IMR-90 (cell line): ENCODE measurements around the gene TRIM25. TPM values are rescaled to one million over a fixed set of nuclear protein-coding genes. Genes with fewer than 3 reads are reported as not detected.

Source experiments
- ATAC-seq: fragments of 200-7000 bp; cut with Tn5 transposase; 2 replicates; pipeline ENCODE4 v1.9.1; 2020; ENCODE audit warnings: low read depth, mild to moderate bottlenecking, moderate library complexity
- BruUV-seq: library from RNA; stranded (reverse); fragments of 400-500 nt; replicated peaks from 2 replicates; lab custom pipeline; 2021; lab: Mats Ljungman, UMichigan
- CTCF ChIA-PET: fragments of 300-600 bp; formaldehyde crosslinking; extraction: SDS; loops from one replicate; lab custom pipeline; 2021; ENCODE audit warnings: antibody characterized with exemption; lab: Yijun Ruan, JAX
- POLR2A ChIA-PET: fragments of 300-600 bp; sonication (Branson Sonifier 250); formaldehyde crosslinking; loops from one replicate; lab custom pipeline; 2022; ENCODE audit warnings: antibody characterized with exemption; ENCODE audit not compliant: unreplicated experiment; lab: Charles Lee
- DNase-seq: peaks from one replicate; pipeline ENCODE4 v3.0.0; 2013
- H2AFZ ChIP-seq: replicated peaks from 2 replicates; pipeline ENCODE3; 2013; ENCODE audit warnings: low read length, mild to moderate bottlenecking; ENCODE audit not compliant: poor library complexity
- H2AK5ac ChIP-seq: 2 replicates; pipeline ENCODE4 v1.6.1; 2013; ENCODE audit warnings: low read depth, low read length, inconsistent platforms
- H2AK9ac ChIP-seq: replicated peaks from 2 replicates; pipeline ENCODE3; 2013; ENCODE audit warnings: mild to moderate bottlenecking, low read depth, low read length, moderate library complexity; ENCODE audit not compliant: poor library complexity
- H2BK120ac ChIP-seq: 2 replicates; pipeline ENCODE4 v1.6.1; 2013; ENCODE audit warnings: low read depth, low read length, inconsistent platforms
- H2BK15ac ChIP-seq: 3 replicates; pipeline ENCODE4 v1.6.1; 2013; ENCODE audit warnings: low read depth, low read length, inconsistent platforms
- H2BK20ac ChIP-seq: 2 replicates; pipeline ENCODE4 v1.6.1; 2013; ENCODE audit warnings: low read depth, mild to moderate bottlenecking, inconsistent platforms, low read length, moderate library complexity
- H2BK5ac ChIP-seq: 2 replicates; pipeline ENCODE4 v1.6.1; 2013; ENCODE audit warnings: mild to moderate bottlenecking, low read depth, low read length, inconsistent platforms; ENCODE audit not compliant: poor library complexity, severe bottlenecking
- H3K14ac ChIP-seq: replicated peaks from 2 replicates; pipeline ENCODE4 v1.6.1; 2013; ENCODE audit warnings: low read depth, low read length, inconsistent platforms
- H3K18ac ChIP-seq: 2 replicates; pipeline ENCODE4 v1.6.1; 2013; ENCODE audit warnings: low read depth, low read length, control low read depth
- H3K23ac ChIP-seq: 2 replicates; pipeline ENCODE4 v1.6.1; 2013; ENCODE audit warnings: low read depth, low read length, inconsistent platforms
- H3K27ac ChIP-seq: 2 replicates; pipeline ENCODE4 v1.5.1; 2013; ENCODE audit warnings: mild to moderate bottlenecking, control low read depth, low read length; ENCODE audit not compliant: insufficient read depth
- H3K27me3 ChIP-seq: 2 replicates; pipeline ENCODE4 v1.6.1; 2013; ENCODE audit warnings: low read length; ENCODE audit not compliant: control insufficient read depth, insufficient read depth
- H3K36me3 ChIP-seq: 2 replicates; pipeline ENCODE4 v1.6.1; 2013; ENCODE audit warnings: low read length, mixed read lengths; ENCODE audit not compliant: control insufficient read depth, insufficient read depth
- H3K4ac ChIP-seq: 2 replicates; pipeline ENCODE4 v1.6.1; 2013; ENCODE audit warnings: low read depth, low read length, inconsistent platforms
- H3K4me1 ChIP-seq: 2 replicates; pipeline ENCODE4 v1.6.1; 2013; ENCODE audit warnings: low read length, mixed read lengths; ENCODE audit not compliant: control insufficient read depth, insufficient read depth
- H3K4me2 ChIP-seq: 2 replicates; pipeline ENCODE4 v1.6.1; 2013; ENCODE audit warnings: low read depth, mild to moderate bottlenecking, control low read depth, low read length, moderate library complexity
- H3K4me3 ChIP-seq: 2 replicates; pipeline ENCODE4 v1.5.1; 2013; ENCODE audit warnings: low read depth, mild to moderate bottlenecking, control low read depth, low read length, moderate library complexity; ENCODE audit not compliant: insufficient read depth
- H3K56ac ChIP-seq: 2 replicates; pipeline ENCODE4 v1.6.1; 2013; ENCODE audit warnings: low read length, inconsistent platforms; ENCODE audit not compliant: insufficient read depth; ENCODE audit errors: extremely low read depth
- H3K79me1 ChIP-seq, 2 experiments: 2 replicates each; pipeline ENCODE4 v1.6.1; 2013; ENCODE audit warnings: low read length in 2 of 2, inconsistent platforms in 1 of 2, low read depth in 1 of 2
- H3K9ac ChIP-seq: 2 replicates; pipeline ENCODE4 v1.6.1; 2013; ENCODE audit warnings: low read depth, low read length, control low read depth
- H3K9me1 ChIP-seq: 2 replicates; pipeline ENCODE4 v1.6.1; 2013; ENCODE audit warnings: low read length, inconsistent platforms; ENCODE audit not compliant: insufficient read depth
- H3K9me3 ChIP-seq: 2 replicates; pipeline ENCODE4 v1.6.1; 2013; ENCODE audit warnings: low read length; ENCODE audit not compliant: control insufficient read depth, insufficient read depth
- H4K20me1 ChIP-seq: 2 replicates; pipeline ENCODE4 v1.6.1; 2013; ENCODE audit warnings: low read length, inconsistent platforms; ENCODE audit not compliant: insufficient read depth
- H4K5ac ChIP-seq: 2 replicates; pipeline ENCODE4 v1.6.1; 2013; ENCODE audit warnings: mild to moderate bottlenecking, low read depth, low read length, control low read depth
- H4K8ac ChIP-seq, 2 experiments: 2 replicates each; pipeline ENCODE4 v1.6.1; 2013; ENCODE audit warnings: low read depth in 2 of 2, low read length in 2 of 2, control low read depth in 1 of 2, inconsistent platforms in 1 of 2
- H4K91ac ChIP-seq: 2 replicates; pipeline ENCODE4 v1.6.1; 2013; ENCODE audit warnings: low read depth, low read length, inconsistent platforms; ENCODE audit not compliant: insufficient read depth
- BHLHE40 ChIP-seq: fragments of 150-350 bp; IDR thresholded peaks from 2 replicates; pipeline ENCODE4 v1.6.1; 2016; ENCODE audit warnings: mild to moderate bottlenecking, low read depth, low read length
- CEBPB ChIP-seq: IDR thresholded peaks from 2 replicates; pipeline ENCODE4 v1.6.1; 2012; ENCODE audit warnings: low read depth, low read length, improper control_type of control experiment
- CHD1 ChIP-seq: IDR thresholded peaks from 2 replicates; pipeline ENCODE4 v1.6.1; 2012; ENCODE audit warnings: low read depth, low read length, improper control_type of control experiment
- CTCF ChIP-seq: conservative IDR thresholded peaks from 2 replicates; pipeline ENCODE4 v1.5.1; 2012; ENCODE audit warnings: mild to moderate bottlenecking, low read depth, low read length, improper control_type of control experiment
- MAFK ChIP-seq: IDR thresholded peaks from 2 replicates; pipeline ENCODE4 v1.6.1; 2012; ENCODE audit warnings: low read depth, low read length, improper control_type of control experiment
- MXI1 ChIP-seq: IDR thresholded peaks from 2 replicates; pipeline ENCODE4 v1.6.1; 2012; ENCODE audit warnings: low read depth, mild to moderate bottlenecking, low read length, moderate library complexity, borderline replicate concordance
- POLR2A ChIP-seq: IDR thresholded peaks from 2 replicates; pipeline ENCODE4 v1.6.1; 2012; ENCODE audit warnings: mild to moderate bottlenecking, low read depth, low read length
- RAD21 ChIP-seq: IDR thresholded peaks from 2 replicates; pipeline ENCODE4 v1.6.1; 2012; ENCODE audit warnings: low read length, improper control_type of control experiment
- RCOR1 ChIP-seq: IDR thresholded peaks from 2 replicates; pipeline ENCODE4 v1.6.1; 2012; ENCODE audit warnings: mild to moderate bottlenecking, low read length, improper control_type of control experiment; ENCODE audit not compliant: insufficient replicate concordance
- RFX5 ChIP-seq: IDR thresholded peaks from 2 replicates; pipeline ENCODE4 v1.8.0; 2012; ENCODE audit warnings: low read depth, mild to moderate bottlenecking, low read length, moderate library complexity
- SMC3 ChIP-seq: fragments of 150-350 bp; IDR thresholded peaks from 2 replicates; pipeline ENCODE4 v1.6.1; 2016; ENCODE audit warnings: low read depth, mild to moderate bottlenecking, antibody characterized with exemption, low read length, moderate library complexity
- WGBS, 2 experiments: methylation state at CpG; one replicate each; pipeline versions ENCODE4 v1.1.5 to v1.1.7; 2013; ENCODE audit warnings: missing lambda C conversion rate in 2 of 2; ENCODE audit not compliant: insufficient read length in 1 of 2; ENCODE audit errors: extremely low coverage in 2 of 2; 5-methylcytosine and 5-hydroxymethylcytosine counted together
- dilution Hi-C: fragments of 300-500 bp; cut with HindIII; formaldehyde crosslinking; loops from one replicate; pipeline ENCODE4 v1.14.3; 2018; ENCODE audit warnings: low sequenced_read_pairs; ENCODE audit not compliant: unreplicated experiment
- in situ Hi-C: fragments of 300-500 bp; cut with MboI; formaldehyde crosslinking; loops from 3 replicates; pipeline ENCODE4 v1.14.3; 2019; ENCODE audit warnings: low sequenced_read_pairs, inconsistent platforms, mixed read lengths
- intact Hi-C: fragments of 100-400 bp; cut with micrococcal nuclease; formaldehyde crosslinking; loops from 2 replicates; pipeline ENCODE4 v1.10.0; 2022
- polyA plus RNA-seq, 3 experiments: library from polyadenylated mRNA; depleted of rRNA; stranded (reverse); fragments of >200 nt; gene quantifications; 2 replicates each; pipeline ENCODE4 v1.2.3, GENCODE V29; 2012; ENCODE audit warnings: low replicate concordance in 1 of 3
- total RNA-seq: library from RNA; depleted of rRNA; stranded (reverse); fragments of >200 nt; gene quantifications from 2 replicates; pipeline ENCODE4 v1.2.3, GENCODE V29; 2012

Gene TRIM25
- total and polyA plus RNA-seq, 2 of the 4 experiments (the other 2 are of a cell fraction) = 25.5 to 27.5 TPM

GRCh38 chr17:56891751-56892150 is 22.1 kb downstream of the TRIM25 start:
- Histone ChIP-seq H2BK15ac (no peak overlapping the region), H2BK120ac (no peak overlapping the region), H3K9me3 (peaks cover 3% of the 10 kb centered on the region; the same call in 1 of the 2 replicates), H4K8ac (no peak overlapping the region), H2BK20ac (no peak overlapping the region), H4K20me1 (no peaks in the 10 kb centered on the region), H3K18ac (no peak overlapping the region), H3K9me1 (peaks cover 5% of the 10 kb centered on the region; the same call in 1 of the 2 replicates), H2AK5ac (no peak overlapping the region), H3K23ac (no peak overlapping the region), H3K36me3 (peaks cover 60% of the 10 kb centered on the region), H3K9ac (no peak overlapping the region), H2AK9ac (no peak overlapping the region), H3K79me1 (peaks cover 0 to 5% of the 10 kb centered on the region in 2 experiments; a peak in 1 of 4 replicates), H3K27ac (no peak overlapping the region), H3K4ac (no peak overlapping the region), H4K91ac (no peak overlapping the region), H3K56ac (no peak overlapping the region), H3K4me3 (no peak overlapping the region), H4K5ac (no peak overlapping the region), H2BK5ac (no peak overlapping the region), H3K27me3 (no peaks in the 10 kb centered on the region), H2AFZ (no peak overlapping the region), H3K4me1 (no peaks in the 10 kb centered on the region), H3K4me2 (no peak overlapping the region), H3K14ac (no peak overlapping the region)
- in situ Hi-C loops (no loop called here), intact Hi-C loops (no loop called here), dilution Hi-C loops (no loop called here)
- BruUV-seq = no TSS peak
- TF ChIP-seq CHD1 (no peak), CEBPB (no peak), CTCF (peak; percentile 34), RAD21 (peak; percentile 29), BHLHE40 (no peak), SMC3 (peak; percentile 41), MAFK (no peak), MXI1 (no peak), POLR2A (no peak), RCOR1 (no peak), RFX5 (no peak)
- ChIA-PET CTCF (no interaction called here), POLR2A (no interaction called here)
- 95% methylated on average over 4 of the region's 16 CpGs; no CpG with 5 or more reads in 1 of the 2 experiments for WGBS, 2 experiments
- ATAC-seq (no peak), DNase-seq (no peak)
